T follicular helper cell (primary cell): ENCODE data around the gene MFN2.
"Not testable (repeated sequence)": the region's sequence is repeated elsewhere in the genome, so short reads cannot be mapped to it uniquely, and the experiment has no call there.

Experiments used
- DNase-seq: peaks from one replicate; pipeline ENCODE4 v3.0.0-alpha.2; 2020; ENCODE audit warnings: low read depth
- total RNA-seq, 2 experiments: gene quantifications; one replicate each; lab custom pipeline; 2026; lab: John Stamatoyannopoulos, UW

The MFN2 gene
- 106 to 164 reads per million in 2 experiments for total RNA-seq

GRCh38 chr1:11979851-11980675 is at the start of gene MFN2:
Gene MFN2 (plus strand): TSS chr1:11980444. CDS start chr1:11989169, 8,725 bp downstream.
- DNase-seq: peak; percentile 88

- no peak for DNase-seq
Measured at GRCh38 chr1:11930571-11931445, 49.4 kb upstream of the MFN2 start.

- no peak for DNase-seq
Measured at GRCh38 chr1:11931845-11932244, 48.4 kb upstream of the MFN2 start.

- peak; percentile 82 for DNase-seq
Measured at GRCh38 chr1:11934302-11935056, 45.8 kb upstream of the MFN2 start, which contains the start of gene PLOD1. Gene PLOD1 (plus strand): TSS chr1:11934717. CDS start chr1:11934780, 63 bp downstream.

- DNase-seq: no peak
Measured at GRCh38 chr1:11935057-11935412, 45.2 kb upstream of the MFN2 start.

- DNase-seq: not testable (repeated sequence)
Measured at GRCh38 chr1:11935733-11936132, 44.5 kb upstream of the MFN2 start.

- DNase-seq: no peak
Measured at GRCh38 chr1:11938722-11939526, 41.3 kb upstream of the MFN2 start.

GRCh38 chr1:11939794-11940193 is 40.5 kb upstream of the MFN2 start:
- DNase-seq: not testable (repeated sequence)

- no peak for DNase-seq
Measured at GRCh38 chr1:11940260-11940921, 39.9 kb upstream of the MFN2 start.

- no peak for DNase-seq
Measured at GRCh38 chr1:11942280-11942679, 38.0 kb upstream of the MFN2 start.

GRCh38 chr1:11943619-11944018 is 36.6 kb upstream of the MFN2 start:
- DNase-seq: no peak

- no peak for DNase-seq
Measured at GRCh38 chr1:11944358-11944931, 35.8 kb upstream of the MFN2 start.

- DNase-seq: no peak
Measured at GRCh38 chr1:11946647-11947046, 33.6 kb upstream of the MFN2 start.

- DNase-seq: no peak
Measured at GRCh38 chr1:11948822-11949458, 31.3 kb upstream of the MFN2 start.

GRCh38 chr1:11951901-11952300 is 28.3 kb upstream of the MFN2 start:
- no peak for DNase-seq

GRCh38 chr1:11952455-11953109 is 27.7 kb upstream of the MFN2 start:
- DNase-seq: no peak

GRCh38 chr1:11955221-11955620 is 25.0 kb upstream of the MFN2 start:
- no peak for DNase-seq

- no peak for DNase-seq
Measured at GRCh38 chr1:11957398-11957797, 22.8 kb upstream of the MFN2 start.

GRCh38 chr1:11957897-11958296 is 22.3 kb upstream of the MFN2 start:
- DNase-seq: no peak
